Measurements from ENCODE around the gene RERE. TPM values are rescaled to one million over a fixed set of nuclear protein-coding genes. Genes with fewer than 3 reads are reported as not detected.
"Not testable (repeated sequence)": the region's sequence is repeated elsewhere in the genome, so short reads cannot be mapped to it uniquely, and the experiment has no call there.

The RERE gene
- total RNA-seq, 1 donor from 2014 or later, result 114 TPM

DNA sequence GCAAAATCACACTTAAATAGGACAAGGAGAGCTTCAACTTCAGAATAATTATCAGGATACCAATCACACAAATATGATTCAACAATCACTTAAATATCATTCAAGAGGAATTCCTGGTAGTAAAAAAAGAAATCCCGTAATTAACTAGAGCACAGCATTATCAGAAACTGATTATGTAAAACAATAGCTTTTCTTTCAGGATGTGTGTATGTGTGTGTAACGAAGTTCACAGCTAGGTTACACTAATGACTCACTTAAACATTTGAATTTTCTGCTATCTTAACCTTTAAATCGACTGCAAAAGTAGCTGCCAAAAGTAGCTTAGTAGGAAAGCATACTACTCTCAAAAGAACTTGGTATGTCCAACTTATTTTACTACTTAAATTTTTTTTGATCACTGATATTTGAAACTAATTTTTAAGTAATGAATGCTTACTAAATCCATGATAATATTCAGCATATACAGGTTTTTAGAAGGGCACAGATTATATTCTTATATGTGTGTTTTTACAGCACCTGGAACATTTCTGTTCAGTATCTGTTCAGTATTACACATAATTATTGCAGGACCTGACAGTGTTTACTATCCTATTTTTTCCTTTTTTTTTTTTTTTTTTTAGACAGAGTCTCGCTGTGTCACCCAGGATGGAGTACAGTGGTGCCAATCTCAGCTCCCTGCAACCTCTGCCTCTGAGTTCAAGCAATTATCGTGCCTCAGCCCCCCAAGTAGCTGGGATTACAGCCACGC lies 4.2 kb downstream of the RERE start:
- DNase-seq, result no peak
- intact Hi-C loops (cut with DNase I), result no loop called here
- no peak for ATAC-seq (ENCODE audit: poor library complexity)

DNA sequence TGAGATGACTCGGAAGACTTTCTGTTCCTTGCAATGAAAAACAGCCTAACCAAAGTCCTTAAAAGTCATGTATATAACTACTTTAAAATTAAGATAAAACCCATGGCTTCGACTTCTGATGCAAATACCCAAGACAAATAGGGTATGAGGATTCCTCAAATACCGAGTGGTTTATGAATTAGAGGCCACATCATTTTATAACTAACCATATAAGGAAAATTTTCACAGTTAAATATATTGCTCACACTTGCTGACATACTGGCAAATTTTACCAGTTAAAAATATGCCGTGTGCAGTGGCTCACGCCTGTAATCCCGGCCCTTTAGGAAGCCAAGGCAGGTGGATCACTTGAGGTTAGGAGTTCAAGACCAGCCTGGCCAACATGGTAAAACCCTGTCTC lies 5.4 kb downstream of the RERE start:
- no peak for ATAC-seq (ENCODE audit: poor library complexity)
- no peak for DNase-seq
- intact Hi-C loops (cut with DNase I), result no loop called here

DNA sequence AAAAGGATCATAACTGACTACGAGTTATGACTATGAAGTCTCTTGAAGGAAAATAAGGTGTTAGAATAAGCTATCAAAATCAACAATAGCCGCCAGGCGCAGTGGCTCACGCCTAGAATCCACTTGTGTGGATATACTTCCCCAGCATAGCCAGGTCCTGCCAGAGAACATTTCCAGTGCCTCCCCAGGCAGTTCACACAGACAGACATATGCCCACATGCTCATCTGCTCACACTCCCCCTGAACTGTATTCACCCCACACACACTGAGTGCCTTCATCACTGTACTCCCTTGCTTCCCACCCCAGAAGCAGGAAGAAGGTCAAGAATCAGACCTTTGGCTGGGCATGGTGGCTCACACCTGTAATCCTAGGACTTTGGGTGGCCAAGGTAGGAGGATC lies 6.5 kb downstream of the RERE start:
- ATAC-seq (ENCODE audit: poor library complexity) (no peak), DNase-seq (no peak)
- intact Hi-C loops (cut with DNase I), result no loop called here

DNA sequence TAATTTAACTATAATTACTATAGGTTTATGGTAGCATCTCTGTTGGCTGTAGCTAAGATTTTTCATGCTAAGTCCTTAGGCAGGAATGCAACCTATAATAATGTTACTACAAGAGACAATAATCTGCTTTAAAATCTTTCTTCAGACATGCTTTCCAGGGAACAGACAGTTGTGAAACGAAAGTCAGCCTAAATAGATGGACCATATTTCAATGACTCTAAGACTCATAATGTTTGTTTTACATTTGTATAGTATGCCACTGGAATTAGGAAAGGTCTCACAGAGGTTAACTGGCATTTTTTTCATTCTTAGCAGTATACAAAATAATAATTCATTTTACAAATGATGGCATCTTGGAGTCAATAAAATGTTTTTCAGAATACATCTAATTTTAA lies 8.1 kb downstream of the RERE start:
- ATAC-seq (ENCODE audit: poor library complexity) (no peak), DNase-seq (no peak)
- intact Hi-C loops (cut with DNase I), result no loop called here

DNA sequence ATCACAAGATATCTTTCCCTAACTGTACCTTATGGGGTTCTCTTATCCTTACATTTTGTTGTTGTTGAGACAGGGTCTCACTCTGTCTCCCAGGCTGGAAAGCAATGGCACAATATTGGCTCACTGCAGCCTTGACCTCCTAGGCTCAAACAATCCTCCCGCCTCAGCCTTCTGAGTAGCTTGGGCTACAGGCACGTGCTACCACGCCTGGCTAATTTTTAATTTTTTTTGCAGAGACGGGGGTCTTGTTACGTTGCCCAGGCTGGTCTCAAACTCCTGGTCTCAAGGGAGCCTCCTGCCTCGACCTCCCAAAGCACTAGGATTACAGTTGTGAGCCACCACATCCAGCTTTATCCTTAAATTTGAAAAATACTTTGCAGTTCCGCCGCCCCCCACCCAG lies 10.4 kb downstream of the RERE start:
- no peak for ATAC-seq (ENCODE audit: poor library complexity)
- DNase-seq, result no peak
- intact Hi-C loops (cut with DNase I), result no loop called here

DNA sequence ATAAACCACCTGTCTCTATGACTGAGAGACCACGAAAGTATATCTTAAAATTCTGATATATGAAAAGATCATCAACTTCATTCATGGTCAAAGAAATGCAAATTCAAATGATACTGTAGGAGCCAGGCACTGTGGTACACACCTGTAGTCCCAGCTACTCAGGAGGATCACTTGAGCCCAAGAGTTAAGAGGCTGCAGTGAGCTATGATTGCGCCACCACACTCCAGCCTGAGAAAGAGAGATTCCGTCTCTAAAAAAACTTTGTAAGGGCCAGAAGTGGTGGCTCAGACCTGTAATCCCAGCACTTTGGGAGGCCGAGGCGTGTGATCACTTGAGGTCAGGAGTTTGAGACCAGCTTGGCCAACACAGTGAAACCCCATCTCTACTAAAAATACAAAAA lies 17.0 kb downstream of the RERE start:
- no peak for ATAC-seq (ENCODE audit: poor library complexity)
- no peak for DNase-seq
- intact Hi-C loops (cut with DNase I), result no loop called here

DNA sequence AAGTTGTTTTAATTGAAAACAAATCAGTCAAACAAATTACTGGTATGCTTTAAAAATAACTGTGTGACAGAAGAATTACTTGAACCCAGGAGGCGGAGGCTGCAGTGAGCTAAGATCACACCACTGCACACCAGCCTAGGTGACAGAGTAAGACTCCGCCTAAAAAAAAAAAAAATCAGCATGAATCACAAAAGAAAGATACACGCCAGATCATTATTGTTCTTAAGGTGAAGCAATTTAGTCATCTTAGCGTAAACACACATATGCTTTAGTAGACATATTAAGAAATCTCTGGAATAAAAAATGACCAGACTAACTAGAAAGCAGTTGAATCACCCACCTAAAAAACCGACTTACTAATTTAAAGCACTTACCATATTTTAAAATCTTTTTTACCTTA lies 20.2 kb downstream of the RERE start:
- ATAC-seq (ENCODE audit: poor library complexity), result no peak

DNA sequence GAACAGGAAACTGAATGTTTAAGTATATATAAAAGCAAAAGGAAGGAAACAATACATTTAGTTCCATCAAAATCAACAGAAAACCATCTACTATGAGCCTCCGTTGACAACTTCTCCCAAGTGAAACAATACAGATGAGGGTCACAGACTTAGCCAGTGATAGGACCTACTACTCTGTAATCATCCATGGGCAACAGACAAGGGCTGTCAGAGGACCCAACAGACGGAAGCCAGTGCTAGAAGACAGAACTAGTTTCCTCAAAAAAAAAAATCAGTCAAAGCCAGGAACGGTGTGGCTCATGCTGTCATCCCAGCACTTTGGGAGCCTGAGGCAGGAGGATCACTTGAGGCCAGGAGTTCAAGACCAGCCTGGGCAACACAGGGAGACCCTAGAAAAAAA lies 20.6 kb downstream of the RERE start:
- ATAC-seq (ENCODE audit: poor library complexity) (no peak), DNase-seq (no peak)
- intact Hi-C loops (cut with DNase I), result no loop called here

More for the DNA sequence above, 20.2 kb downstream of the RERE start:
- DNase-seq, result no peak
- intact Hi-C loops (cut with DNase I), result no loop called here

DNA sequence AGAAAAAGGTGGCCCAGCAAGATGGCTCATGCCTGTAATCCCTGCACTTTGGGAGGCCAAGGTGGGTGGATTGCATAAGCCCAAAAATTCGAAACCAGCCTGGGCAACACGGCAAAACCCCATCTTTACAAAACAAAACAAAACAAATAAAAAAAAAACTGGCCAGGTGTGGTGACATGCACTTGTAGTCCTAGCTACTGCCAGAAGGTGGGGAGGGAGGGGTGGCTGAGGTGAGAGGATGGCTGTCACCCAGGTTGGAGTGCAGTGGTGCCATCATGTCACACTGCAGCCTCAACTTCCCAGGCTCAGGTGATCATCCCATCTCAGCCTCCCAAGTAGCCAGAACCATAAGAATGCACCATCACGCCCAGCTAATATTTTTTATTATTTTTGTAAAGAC lies 22.8 kb downstream of the RERE start:
- intact Hi-C loops (cut with DNase I), result no loop called here
- DNase-seq (no peak), ATAC-seq (ENCODE audit: poor library complexity) (no peak)

DNA sequence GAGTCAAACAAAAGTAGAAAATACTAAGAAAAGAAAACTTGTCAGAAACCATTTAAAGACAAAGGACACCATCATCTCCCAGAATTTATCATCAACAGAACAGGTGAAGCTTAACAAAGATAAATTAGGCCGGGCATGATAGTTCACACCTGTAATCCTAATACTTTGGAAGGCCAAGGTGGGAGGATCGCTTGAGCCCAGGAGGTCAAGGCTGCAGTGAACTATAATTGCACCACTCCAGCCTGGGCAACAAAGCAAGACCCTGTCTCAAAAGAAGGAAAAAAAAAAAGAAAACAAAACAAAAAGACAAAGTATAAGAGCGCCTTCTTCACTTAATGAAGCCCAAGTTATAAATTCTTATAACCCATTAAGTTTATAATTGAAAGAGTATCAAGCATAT lies 25.6 kb downstream of the RERE start:
- DNase-seq (no peak), ATAC-seq (ENCODE audit: poor library complexity) (no peak)
- intact Hi-C loops (cut with DNase I), result no loop called here

DNA sequence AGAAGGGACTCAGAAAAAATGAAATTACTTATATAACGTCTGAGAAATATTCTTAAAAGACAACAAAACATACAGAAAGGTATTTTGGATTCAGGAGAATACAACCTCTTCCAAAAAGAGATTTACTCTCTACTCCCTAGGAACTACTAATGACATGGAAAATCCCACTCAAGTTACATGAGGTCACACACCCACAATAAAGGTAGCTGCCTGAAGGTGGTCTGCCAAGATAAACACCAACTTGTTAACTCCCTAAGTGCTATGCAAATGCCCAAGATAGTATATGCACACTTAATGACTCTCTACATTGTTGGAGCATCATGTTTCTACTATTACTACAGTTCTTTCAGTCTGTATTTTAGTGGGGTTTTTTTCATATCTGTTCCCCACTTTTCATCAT lies 26.5 kb downstream of the RERE start:
- ATAC-seq (ENCODE audit: poor library complexity) (no peak), DNase-seq (no peak)
- intact Hi-C loops (cut with DNase I), result no loop called here

DNA sequence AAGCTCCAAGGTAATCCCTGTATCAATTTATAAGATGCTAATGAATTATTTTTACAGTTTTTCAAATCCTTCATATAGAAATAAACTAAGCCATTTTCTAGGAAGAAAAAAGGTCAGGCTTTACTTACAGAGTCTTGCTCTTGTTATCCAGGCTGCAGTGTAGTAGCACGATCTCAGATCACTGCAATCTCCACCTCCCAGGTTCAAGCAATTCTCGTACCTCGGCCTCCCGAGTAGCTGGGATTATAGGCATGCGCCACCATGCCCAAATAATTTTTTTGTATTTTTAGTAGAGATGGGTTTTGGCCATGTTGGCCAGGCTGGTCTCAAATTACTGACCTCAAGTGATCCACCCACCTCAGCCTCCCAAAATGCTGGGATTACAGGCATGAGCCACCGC lies 27.0 kb downstream of the RERE start:
- ATAC-seq (ENCODE audit: poor library complexity) (no peak), DNase-seq (no peak)
- intact Hi-C loops (cut with DNase I), result no loop called here

DNA sequence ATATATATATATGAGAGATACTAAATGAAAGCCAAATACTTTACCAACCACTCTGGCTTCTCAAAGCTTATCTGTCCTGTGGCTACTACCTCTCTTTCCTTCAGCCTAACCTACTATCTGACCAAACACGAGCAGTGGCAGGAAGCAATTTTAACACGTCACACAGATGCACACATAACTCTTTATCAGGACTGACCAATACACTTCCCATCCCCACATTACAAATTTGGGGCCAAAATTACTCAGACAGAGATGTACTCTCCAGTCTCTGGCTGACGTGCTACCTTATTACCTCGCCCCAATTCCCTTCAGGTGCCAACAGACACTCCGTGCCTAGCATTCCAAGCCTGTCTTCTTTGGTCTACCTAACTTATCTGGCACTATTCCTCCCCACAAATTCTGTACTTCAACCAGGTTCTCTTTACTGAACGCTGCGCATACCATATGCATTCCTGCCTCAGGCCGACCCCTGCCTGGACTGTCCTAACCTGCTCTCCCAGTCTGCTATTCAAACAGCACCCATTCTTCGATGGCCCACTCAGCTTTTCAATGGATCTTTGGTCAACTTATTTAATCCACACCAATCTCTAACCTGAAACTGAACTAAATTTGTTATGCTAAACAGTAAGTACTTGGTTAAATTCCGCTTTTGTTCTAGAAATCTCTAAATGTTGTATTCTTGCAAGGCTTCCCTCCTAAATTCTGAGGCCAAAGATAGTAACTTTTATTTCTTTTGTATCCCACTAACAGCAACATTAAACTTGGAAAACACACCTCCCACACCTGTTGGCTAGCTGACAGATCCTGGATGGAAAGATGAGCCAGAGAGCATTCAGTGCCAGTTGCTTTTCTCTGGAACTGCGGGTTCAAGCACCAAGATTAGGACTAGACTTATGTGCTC lies 27.9 kb downstream of the RERE start:
- intact Hi-C loops (cut with DNase I), result no loop called here
- no peak for ATAC-seq (ENCODE audit: poor library complexity)
- DNase-seq, result no peak

DNA sequence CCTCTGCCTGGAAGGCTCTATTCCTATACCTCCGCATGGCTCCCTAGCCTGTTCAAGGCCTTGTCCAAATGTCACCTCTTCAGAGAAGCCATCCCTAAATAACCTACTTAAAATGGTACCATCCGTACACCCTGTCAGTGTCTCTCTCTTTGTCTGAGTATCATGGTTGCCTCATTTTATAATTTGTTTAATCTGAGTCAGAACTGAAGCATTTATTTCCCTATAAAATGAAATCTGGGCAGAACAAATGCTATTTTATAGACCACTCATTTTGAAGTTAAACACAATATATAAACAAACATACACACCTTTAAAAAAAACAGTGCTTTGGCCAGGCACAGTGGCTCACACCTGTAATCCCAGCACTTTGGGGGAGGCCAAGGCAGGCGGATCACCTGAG lies 30.2 kb downstream of the RERE start:
- DNase-seq, result no peak
- ATAC-seq (ENCODE audit: poor library complexity), result no peak
- intact Hi-C loops (cut with DNase I), result no loop called here

DNA sequence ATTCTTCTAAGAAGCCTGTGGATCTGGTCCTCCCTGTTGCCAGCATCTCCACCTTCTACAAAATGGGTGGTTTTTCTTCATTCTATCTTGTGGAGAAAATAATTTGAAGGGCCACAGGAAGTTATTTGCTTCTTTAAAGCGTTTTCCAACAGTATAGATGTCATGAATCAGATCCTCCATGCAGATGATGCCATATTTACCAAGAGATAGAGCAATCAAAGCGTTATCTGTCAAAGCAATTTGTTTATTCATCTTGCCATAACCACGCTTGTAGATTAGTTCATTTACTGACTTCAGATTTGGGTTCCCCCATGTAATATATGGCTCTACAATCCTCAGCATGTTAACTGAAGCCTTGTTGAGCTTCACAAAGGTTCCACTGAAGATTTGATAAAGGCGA lies 31.2 kb downstream of the RERE start:
- DNase-seq; intact Hi-C loops (cut with DNase I); ATAC-seq (ENCODE audit: poor library complexity): not testable (repeated sequence)

DNA sequence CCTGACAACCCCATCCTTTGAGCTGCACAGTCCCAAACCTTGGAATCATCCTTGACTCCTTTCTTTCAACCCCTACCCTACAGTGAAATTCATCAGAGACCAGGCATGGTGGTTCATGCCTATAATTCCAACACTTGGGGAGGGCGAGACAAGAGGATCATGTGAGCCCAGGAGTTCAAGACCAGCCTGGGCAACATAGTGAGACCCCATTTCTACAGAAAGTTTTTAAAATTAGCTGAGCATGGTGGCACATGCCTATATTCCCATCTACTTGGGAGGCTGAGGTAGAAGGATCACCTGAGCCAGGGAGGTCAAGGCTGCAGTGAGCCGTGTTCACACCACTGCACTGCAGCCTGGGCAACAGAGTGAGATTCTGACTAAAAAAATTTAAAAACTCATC lies 34.5 kb downstream of the RERE start:
- ATAC-seq (ENCODE audit: poor library complexity) (no peak), DNase-seq (no peak)
- intact Hi-C loops (cut with DNase I), result no loop called here

DNA sequence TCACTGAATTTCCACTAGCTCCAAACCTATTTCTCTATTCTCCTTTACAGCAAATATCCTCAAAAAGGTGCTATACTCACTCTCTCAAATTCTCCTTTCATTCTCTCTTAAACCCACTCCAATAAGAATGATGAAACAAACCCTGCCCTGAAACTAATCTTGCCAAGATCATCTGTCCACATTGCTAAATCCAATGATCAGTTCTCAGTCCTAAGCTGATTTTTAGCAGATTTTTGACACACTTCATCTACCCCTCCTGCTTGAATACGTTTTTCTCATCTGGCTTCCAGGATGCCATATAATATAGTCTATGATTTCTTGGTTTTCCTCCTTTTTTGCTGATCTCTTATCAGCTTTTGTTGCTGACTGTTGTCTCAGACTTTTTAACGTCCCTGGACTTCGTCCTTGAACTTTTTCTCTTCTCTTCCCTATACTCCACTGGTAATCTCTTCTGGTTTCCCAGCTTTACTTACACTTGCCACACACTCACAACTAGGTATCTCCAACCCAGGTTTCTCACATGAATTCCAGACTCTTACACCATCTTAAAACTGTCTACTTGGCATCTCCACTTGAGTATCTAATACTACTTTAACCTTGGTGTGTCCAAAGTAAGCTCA lies 35.3 kb downstream of the RERE start:
- intact Hi-C loops (cut with DNase I), result no loop called here
- DNase-seq (no peak), ATAC-seq (ENCODE audit: poor library complexity) (no peak)

DNA sequence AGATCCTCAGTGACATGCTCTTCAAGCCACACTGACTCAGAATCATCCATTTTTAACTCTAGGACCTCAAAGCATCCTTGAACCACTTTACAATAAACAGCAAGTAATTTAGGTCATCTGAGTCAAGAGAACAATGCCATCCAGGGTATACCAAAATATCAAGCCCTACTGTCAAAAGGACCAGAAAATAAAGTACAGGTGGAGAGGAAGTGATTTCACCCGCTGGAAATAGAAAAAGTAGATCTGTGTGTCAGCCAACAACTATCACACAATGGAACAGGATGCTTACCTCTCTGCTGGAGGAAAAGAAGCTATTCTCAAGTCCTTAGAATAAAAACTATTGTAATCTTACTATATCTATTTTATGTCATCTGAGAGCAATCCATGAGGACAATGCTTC lies 37.0 kb downstream of the RERE start:
- no peak for ATAC-seq (ENCODE audit: poor library complexity)
- intact Hi-C loops (cut with DNase I), result no loop called here

DNA sequence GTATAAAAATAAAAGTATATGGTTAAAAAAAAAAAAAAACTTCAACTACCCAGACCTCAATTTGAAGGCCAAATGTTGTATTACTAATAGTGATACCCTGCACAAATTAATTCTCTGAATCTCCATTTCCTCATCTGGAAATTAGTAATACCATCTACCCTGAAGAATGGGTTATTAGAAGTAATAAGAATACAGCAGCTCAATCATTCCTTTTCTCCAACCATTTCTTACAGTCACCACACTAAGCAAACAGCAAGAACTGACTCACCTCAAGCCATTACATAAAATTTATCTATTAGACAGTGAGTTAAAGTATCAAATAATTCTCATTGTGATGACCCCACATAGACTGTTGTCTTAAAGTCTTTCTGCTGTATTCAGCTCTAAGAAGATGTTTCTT lies 39.6 kb downstream of the RERE start:
- DNase-seq (no peak), ATAC-seq (ENCODE audit: poor library complexity) (no peak)
- intact Hi-C loops (cut with DNase I), result no loop called here

More for the DNA sequence above, 37.0 kb downstream of the RERE start:
- DNase-seq, result no peak

DNA sequence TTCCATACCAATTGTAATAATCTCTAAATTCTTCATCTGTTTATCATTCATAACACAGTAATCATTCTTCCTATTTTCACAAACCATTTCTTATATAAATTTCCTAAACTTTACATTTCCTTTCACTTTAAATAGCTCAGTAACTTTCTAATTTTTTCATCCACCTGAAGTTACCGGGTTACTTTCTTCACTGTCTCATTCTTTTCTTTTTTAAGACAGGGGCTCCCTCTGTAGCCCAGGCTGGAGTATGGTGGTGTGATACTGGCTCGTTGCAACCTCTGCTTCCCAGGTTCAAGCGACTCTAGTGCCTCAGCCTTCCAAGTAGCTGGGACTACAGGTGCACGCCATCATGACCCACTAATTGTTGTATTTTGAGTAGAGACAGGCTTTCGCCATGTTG lies 41.3 kb downstream of the RERE start:
- DNase-seq (no peak), ATAC-seq (ENCODE audit: poor library complexity) (no peak)
- intact Hi-C loops (cut with DNase I), result no loop called here
